GM18519 (cell line): Measurements from ENCODE around the gene SUMO4.
A peak's percentile ranks its signal among the peaks of the same experiment; 100 is the strongest.
"Not testable (repeated sequence)": the region's sequence is repeated elsewhere in the genome, so short reads cannot be mapped to it uniquely, and the experiment has no call there.

Experiments used
- ATAC-seq: cut with Tn5 transposase; IDR thresholded peaks from one replicate; pipeline ENCODE4 v1.9.1; 2021; ENCODE audit warnings: mild to moderate bottlenecking, moderate library complexity; ENCODE audit not compliant: unreplicated experiment, low FRiP score

Gene SUMO4

DNA sequence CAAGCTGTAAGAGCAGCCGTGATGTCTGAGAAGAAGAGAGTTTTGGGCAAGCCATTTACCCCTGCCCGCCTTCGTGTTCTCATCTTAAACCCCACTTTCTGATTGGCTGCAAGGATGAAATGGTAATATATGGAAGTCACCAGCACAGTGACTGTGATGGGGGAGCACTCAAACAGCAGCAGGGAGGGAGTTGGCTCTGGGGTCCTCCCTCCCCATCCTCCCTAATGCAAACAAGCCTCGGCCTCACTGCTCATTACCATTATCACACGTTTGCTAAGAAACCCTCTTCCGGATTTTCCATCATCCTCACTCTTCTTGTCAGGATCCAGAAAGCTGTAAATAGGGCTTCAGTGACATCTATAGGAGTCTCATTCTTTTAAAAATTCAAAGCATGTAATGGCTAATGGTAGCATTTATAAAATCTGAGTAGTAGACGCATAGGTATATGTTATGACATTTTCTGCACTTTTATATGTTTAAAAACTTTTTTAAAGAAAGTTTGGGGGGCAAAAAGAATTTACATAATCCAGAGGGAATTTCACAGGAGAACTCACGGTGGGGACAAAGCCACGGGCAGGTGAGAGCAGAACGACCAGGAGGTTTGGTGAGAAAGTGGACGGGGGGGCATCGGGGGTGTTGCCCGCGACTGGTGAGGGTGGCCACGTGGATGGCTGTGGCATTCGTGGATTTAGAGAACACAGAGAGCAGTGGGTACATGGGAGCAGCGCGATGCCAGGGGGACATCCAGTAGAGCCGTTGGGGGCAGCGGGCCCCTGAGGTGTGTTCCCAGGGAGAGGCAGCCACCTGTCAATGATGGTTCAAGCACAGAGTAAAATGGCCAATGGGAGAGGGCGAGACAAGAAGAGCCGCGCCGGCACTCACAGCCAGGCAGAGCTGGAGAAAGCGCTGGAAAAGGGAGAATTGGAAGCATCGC is 29.6 kb downstream of the SUMO4 start:
- ATAC-seq, result no peak

DNA sequence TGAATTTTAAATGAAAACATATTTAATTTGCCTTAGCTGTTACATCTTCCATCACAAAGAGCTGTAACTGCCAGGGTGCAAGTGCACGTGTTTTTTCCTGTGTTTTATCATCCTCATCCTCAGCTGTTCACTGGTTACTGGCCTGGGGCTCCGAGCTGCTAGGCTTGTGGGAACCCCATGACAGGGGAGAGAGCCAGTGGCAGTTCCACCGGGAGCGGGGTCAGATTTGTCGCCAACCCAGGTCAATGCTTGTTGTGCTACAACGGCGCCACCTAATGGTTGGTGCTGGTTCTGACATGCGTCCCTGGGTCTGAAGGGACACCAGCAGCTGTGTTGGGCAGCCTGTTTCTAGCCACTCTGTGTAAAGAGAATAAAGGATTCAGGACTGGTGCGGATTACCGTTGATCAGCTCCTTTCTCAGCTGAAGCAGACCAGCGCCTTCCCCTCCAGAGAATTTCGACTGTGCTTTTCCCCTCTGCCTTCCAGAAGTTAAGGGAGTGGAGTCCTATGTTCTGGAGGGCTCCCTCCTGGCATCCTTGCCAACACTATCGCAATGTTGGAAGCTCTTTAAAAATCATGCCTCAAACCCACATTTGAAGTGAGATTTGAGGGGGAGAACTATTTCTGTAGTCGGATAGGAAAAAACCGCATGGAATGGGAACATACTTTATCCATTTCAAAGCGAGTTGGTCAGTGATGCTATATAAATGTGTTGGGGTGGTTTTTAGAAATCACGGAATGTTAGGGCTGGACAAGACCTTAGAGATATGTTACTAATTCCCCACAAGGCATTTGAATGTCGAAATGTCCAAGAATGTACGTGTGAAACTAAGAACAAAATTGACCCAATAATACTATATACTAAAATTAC is 32.1 kb downstream of the SUMO4 start:
- ATAC-seq, result peak; percentile 72

DNA sequence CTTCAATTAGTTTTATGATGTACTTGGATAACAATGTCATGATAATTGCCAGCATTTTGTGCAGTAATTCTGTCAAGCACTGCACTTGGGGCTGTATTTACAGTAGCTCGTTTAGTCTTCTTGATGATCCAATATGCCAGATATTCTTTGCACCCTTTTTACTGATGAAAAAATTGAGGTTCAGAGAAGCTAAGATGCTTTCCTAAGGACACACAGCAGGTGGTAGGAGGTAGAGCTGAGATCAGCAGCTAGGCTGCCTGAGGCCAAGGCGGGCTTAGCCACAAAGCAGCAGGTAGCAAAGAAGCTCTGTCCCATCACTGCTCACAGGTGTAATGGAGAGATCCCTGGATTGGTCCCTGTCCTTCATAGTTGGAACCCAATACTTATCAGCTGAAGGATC is 33.3 kb downstream of the SUMO4 start:
- ATAC-seq, result no peak

DNA sequence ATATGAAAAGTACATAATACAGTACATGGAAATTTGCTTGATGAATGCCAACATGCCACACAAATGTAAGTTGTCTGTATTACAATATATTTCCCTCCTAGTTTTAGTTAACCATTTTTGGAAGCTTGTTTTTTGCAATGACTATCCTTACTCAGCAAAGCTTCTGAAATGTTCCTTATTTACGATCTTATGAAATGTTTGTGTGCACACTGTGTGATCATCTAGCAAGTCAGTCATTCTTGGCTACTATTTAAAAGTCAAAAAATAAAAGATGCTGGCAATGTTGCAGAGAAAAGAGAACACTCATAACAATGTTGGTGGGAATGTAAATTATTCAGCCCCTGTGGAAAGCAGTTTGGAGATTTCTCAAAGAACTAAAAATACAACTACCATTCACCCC is 33.8 kb downstream of the SUMO4 start:
- ATAC-seq, result no peak

DNA sequence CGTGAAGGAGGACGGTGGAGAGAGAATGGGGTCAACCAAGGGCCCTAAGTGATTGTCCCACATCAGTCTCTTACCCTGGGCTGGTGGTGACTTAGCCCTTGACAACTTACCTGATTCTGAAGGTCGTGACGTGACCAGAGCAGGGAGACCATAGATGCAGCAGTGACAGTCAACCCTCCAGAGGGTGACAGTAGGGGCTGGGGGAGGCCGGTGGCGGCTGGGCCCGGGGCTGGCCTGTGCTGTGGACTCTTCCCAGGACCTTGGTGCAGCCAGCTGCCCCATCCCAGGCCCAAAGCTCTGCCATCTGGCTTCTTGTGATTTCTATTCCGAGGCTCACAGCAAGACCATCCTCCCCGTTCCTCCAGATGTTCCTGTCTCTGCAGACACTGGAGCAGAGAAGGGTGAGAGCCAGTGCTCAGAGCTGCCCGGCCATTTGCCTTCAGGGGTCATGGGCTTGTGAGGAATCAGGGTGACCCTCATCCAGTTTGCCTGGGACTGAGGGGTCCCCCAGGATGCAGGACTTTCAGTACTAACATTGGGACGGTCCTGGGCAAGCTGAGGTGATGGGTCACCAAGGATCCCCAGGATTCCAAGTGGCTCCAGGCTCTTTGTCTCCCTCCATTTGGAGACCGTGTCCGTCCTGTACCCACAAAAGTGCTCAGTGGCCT is 36.0 kb downstream of the SUMO4 start:
- no peak for ATAC-seq

DNA sequence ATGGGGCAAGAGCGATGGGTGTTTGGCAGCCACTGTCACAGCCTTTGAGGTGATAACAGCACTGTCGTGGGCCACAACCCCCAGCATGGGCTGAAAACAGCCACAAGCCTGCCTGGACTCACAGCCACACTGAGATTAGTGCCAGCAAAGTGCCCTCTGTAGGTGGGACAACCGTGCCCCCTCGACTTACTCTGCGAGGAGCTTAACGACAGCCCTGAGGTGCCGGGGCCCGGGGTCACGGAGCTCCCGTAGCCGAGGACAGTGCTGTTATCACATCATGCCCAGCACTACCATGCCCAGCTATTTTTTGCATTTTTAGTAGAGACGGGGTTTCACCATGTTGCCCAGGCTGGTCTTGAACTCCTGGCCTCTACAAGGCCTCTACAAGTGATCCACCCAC is 36.6 kb downstream of the SUMO4 start:
- ATAC-seq, result no peak

DNA sequence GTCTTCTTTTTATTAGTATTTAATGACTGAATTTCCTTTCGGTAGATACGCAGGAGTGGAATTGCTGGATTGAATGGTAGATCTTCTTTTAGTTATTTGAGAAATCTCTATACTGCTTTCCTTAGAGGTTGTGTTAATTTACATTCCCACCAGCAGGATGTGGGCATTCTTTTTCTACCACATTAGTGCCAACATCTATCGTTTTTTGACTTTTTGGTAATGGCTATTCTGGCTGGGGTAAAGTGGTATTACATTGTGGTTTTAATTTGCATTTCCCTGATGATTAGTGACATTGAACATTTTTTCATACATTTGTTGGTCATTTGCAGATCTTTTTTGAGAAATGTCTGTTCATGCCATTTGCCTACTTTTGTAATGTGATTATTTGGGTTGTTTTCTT is 37.1 kb downstream of the SUMO4 start:
- ATAC-seq, result no peak

DNA sequence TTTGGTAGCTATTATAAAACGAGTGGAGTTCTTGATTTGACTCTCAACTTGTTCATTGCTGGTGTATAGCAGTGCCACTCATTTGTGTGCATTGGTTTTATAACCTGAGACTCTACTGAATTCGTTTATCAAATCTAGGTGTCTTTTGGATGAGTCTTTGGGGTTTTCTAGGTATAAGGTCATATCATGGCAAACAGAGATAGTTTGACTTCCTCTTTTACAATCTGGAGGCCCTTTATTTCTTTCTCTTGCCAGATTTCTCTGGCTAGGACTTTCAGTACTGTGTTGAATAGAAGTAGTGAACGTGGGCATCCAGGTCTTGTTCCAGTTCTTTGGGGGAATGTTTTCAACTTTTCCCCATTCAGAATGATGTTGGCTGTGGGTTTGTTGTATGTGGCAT is 38.8 kb downstream of the SUMO4 start:
- ATAC-seq, result no peak

DNA sequence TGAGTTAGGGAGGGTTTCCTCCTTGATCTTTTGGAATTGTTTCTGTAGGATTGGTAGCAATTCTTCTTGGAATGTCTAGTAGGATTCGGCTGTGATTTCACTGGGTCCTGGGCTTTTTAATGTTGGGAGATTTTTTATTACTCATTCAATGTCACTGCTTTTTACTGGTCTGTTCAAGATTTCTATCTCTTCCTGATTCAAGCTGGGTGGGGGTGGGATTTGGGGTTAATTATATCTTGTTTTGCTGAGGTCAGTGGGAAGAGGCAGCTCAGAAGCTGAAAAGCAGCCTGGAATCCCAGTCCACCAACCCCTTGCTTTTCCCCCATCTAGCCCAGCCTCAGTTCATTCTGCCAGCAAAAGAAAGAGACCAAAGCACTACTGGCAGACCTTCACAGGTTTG is 39.6 kb downstream of the SUMO4 start:
- no peak for ATAC-seq

DNA sequence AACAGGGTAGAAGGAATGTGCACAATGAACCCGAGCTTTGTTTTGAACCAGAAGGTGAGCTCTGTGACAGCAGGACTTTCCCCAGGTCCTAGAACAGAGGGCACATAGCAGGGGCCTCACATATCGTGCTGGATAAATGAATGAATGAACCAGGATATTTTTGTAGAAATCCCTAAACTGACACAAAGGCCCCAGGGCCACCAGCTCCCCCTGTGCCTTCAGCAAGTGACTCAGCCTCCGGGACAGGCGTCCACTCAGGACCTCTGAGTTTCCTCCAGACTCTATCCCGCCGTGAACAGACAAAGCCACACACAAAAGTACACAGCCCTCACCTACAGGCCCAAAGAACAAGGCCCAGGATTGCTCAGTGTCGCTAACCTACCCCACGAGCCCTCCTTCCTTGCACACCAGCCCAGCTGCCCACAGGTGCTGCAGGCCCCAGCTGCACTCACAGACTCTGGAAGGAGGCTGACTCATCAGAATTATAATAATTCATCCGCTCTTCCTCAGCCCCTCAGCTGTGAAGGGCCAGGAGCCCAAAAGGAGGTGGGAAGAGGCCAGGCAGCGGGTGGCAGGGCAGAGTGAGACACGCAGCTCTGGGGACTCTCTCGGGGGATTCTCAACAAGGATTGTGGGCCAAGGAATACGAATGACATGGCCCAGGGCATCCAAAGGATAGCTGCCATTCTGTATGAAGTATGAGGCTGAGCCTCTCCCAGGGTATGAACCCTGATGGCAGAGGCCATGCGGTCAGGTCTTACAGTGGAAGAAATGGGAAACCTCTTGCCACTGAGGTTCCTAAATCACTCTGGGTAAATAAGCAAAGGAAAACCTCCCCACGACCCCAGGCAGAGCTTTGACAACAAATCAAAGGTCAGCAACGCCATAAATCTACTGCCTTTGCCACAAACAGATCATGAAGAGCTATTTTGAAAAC is 40.9 kb downstream of the SUMO4 start:
- no peak for ATAC-seq

DNA sequence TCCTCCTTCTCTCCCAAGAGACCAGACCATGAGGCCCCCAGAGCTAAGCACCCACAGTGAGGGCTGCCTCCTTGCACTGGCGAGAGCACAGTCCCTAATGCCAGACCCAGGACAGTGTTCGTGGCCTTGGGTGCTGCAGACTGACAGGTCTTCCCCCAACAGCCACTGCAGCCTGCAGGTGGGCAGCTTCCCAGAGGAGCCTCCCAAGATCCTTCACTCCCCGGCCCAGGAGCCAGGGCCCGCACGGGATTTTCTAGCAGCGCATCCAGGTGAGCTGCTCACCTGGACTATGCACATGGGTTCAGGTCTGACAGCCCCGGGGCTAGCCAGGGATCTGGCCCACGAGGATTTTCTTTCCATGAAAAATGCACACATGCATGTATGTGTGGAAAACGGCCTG is 41.7 kb downstream of the SUMO4 start:
- no peak for ATAC-seq

DNA sequence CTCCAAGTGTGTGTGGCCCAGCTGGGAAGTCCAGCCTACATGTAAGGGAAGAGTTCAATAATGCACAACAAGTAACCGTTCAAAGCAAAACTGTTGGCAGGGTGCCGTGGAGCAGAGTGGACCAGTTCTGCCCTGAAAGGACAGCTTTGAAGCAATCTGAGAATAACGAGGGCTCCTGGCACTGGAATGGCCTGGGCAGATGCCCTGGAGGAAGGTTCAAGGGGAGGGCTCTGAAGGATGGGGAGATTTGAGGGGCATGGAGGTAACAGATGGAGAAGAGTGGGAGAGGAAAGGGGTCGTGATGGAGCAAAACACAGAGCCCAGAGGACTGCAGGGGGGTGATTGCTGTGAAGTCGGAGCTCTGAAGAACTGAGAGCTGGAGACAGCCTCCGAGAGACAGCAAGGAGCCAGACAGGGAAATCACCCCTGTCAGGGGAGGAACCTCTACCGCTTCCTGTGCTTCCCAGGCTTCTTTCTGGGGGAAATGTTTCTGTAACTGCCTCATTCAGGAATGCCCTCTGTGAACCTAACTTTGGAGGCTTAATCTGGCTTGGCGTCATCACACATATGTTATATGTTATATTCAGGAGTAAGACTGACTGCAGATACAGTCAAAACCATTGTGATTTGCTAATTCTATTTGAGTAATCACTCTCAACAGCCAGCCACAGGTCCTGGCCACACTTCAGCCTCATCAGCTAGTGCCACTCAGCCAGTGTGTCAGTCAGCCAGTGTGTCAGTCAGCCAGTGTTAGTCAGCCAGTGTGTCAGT is 43.5 kb downstream of the SUMO4 start:
- ATAC-seq, result no peak

DNA sequence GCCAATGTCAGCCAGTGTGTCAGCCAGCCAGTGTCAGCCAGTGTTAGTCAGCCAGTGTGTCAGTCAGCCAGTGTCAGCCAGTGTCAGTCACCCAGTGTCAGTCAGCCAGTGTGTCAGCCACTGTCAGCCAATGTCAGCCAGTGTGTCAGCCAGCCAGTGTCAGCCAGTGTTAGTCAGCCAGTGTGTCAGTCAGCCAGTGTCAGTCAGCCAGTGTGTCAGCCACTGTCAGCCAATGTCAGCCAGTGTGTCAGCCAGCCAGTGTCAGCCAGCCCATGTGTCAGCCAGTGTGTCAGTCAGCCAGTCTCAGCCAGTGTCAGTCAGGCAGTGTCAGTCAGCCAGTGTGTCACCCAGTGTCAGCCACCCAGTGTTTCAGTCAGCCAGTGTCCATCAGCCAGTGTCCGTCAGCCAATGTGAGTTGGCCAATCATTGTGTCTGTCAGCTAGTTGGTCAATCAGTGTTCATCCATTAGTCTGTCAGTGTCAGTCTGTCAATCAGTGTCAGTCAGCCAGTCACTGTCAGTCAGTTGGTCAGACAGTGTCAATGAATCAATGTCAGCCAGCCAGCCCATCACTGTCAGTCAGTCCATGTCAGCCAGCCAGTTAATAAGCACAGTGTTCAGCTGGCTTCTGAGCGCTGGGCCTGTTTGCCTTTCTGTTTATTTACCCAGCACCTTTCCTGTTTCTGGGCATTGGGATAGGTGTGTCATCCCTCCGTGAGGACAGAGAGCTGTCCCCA is 44.5 kb downstream of the SUMO4 start:
- not testable (repeated sequence) for ATAC-seq

DNA sequence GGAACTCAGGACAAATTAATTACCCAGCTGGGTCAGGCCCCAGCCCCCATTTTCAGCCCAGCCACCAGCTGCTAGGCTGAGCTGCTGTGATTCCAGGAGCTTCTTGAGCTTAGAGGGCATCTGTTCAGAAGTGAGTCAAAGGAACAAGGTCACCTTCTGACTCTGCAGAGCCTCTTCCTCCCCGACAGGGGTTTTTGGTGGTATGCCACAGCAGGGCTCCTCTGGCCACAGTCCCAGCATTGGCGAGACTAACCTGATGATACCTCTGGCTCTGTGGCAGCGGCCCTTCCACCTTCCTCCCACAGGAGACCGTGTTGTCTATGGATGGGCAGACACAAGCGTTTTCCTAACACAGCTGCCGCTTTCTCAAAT is 45.0 kb downstream of the SUMO4 start:
- ATAC-seq, result no peak

DNA sequence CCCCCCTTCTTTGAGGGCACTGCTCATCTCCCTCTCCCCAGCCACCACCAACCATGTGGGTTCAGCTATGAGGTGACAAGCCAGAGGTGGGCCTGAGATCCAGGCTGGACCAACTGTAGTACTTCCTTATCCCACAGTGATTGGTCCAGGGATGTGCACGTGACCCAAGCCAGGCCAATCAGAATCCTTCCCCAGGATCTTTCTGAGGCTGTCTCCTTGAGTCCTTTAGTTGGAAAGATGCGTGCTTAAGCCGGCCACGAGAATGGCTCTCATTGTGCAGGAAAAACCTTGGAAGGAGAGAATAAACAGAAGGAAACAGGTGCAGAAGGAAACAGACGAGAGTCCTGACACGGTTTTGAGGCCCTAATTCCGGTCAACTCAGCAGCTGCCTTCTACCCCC is 45.5 kb downstream of the SUMO4 start:
- no peak for ATAC-seq

DNA sequence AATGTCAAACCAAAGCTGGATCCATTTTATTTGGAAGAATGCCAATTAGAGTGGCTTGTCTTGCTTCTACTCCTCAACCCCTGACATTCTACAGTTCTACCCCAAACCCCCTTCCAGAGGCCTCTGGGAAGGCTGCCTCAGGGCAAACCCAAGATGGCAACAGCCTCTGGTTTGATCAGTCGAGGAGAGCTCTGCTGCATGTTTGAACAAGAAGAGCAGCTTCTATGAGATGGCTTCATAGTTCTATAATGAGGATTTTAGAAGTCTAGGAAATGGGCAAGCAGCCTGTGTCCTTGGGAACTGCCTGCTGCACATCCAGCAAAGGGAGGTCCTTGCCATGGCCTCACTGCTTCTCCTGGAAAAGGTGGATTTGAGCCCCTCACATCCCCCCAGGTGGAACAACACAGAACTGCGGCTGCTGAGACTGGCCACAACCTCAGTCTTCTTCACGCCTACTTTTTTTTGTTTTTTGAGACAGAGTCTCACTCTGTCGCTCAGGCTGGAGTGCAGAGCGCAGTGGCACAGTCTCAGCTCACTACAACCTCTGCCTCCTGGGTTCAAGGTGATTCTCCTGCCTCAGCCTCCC is 46.8 kb downstream of the SUMO4 start:
- no peak for ATAC-seq

DNA sequence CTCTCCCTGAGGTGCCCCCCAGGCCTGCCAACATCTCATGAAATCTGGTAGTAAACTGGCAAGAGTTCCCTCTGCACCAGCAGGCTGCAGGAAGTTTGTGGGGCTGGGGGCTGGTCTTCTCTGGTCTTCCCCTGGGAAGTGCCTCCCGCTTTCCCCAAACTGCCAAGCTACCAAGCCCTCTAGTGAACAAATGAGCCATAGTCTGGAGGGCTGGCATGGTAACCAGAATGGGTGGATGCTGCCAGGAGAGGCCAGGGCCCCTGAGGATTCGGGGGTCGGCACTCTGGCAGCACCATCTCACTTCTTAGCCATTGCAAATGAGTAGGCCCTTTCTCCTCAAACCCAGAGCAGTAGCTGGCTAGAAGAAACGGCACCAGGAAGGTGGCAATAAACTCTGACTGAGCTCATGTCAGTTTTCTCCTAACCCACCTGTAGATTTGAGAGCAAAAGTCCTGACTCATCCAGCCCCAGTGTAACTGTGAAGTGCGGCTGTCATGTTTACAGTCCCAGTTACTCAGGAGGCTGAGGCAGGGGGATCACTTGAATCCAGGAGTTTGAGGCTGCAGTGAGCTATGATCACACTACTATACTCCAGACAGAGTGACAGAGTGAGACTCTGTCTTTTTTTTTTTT is 48.9 kb downstream of the SUMO4 start:
- no peak for ATAC-seq
